GM23248 (cell line): ENCODE results near the gene DUSP15. TPM values are rescaled to one million over a fixed set of nuclear protein-coding genes. Genes with fewer than 3 reads are reported as not detected.

ENCODE experiments used
- DNase-seq: peaks from one replicate; pipeline ENCODE4 v3.0.0-alpha.2; 2015
- H2AFZ ChIP-seq: fragments of 200-600 bp; sonication (generic); 2 replicates; pipeline ENCODE4 v1.6.1; 2016; ENCODE audit warnings: antibody characterized with exemption
- H3F3A ChIP-seq: fragments of 200-600 bp; sonication (generic); 2 replicates; pipeline ENCODE4 v1.6.1; 2016; ENCODE audit warnings: mild to moderate bottlenecking, antibody characterized with exemption, mixed run types; ENCODE audit not compliant: insufficient read depth
- H3K27ac ChIP-seq: fragments of 200-600 bp; sonication (generic); 2 replicates; pipeline ENCODE4 v1.5.1; 2016; ENCODE audit warnings: mild to moderate bottlenecking
- H3K27me3 ChIP-seq: fragments of 200-600 bp; sonication (generic); replicated peaks from 2 replicates; pipeline ENCODE4 v1.6.1; 2016; ENCODE audit warnings: mild to moderate bottlenecking; ENCODE audit not compliant: insufficient read depth
- H3K36me3 ChIP-seq: fragments of 200-600 bp; sonication (generic); 2 replicates; pipeline ENCODE4 v1.6.1; 2016; ENCODE audit warnings: low read depth, mild to moderate bottlenecking
- H3K4me1 ChIP-seq: fragments of 200-600 bp; sonication (generic); 2 replicates; pipeline ENCODE4 v1.6.1; 2016; ENCODE audit warnings: mild to moderate bottlenecking; ENCODE audit not compliant: insufficient read depth
- H3K4me2 ChIP-seq: fragments of 200-600 bp; sonication (generic); one replicate; pipeline ENCODE4 v1.6.1; 2016; ENCODE audit warnings: mild to moderate bottlenecking; ENCODE audit not compliant: unreplicated experiment
- H3K4me3 ChIP-seq: fragments of 200-600 bp; sonication (generic); 2 replicates; pipeline ENCODE4 v1.5.1; 2016; ENCODE audit warnings: mild to moderate bottlenecking
- H3K79me2 ChIP-seq: fragments of 200-600 bp; sonication (generic); 2 replicates; pipeline ENCODE4 v1.6.1; 2016; ENCODE audit warnings: mild to moderate bottlenecking; ENCODE audit not compliant: insufficient read depth
- H3K9ac ChIP-seq: fragments of 200-600 bp; sonication (generic); 2 replicates; pipeline ENCODE4 v1.6.1; 2016; ENCODE audit warnings: mild to moderate bottlenecking
- H3K9me2 ChIP-seq: fragments of 200-600 bp; sonication (generic); 2 replicates; pipeline ENCODE4 v1.6.1; 2016; ENCODE audit warnings: mixed run types, mild to moderate bottlenecking, moderate library complexity; ENCODE audit not compliant: insufficient read depth
- H3K9me3 ChIP-seq: fragments of 200-600 bp; sonication (generic); one replicate; pipeline ENCODE4 v1.6.1; 2017; ENCODE audit warnings: low read depth
- H4K20me1 ChIP-seq: fragments of 200-600 bp; sonication (generic); 2 replicates; pipeline ENCODE4 v1.6.0; 2016; ENCODE audit not compliant: insufficient read depth
- EZH2 ChIP-seq: fragments of 200-600 bp; sonication (generic); IDR thresholded peaks from 2 replicates; pipeline ENCODE4 v1.6.1; 2018; ENCODE audit warnings: antibody characterized with exemption, mild to moderate bottlenecking; ENCODE audit not compliant: insufficient read depth, poor library complexity, severe bottlenecking
- EZH2phosphoT487 ChIP-seq: fragments of 200-600 bp; sonication (generic); IDR thresholded peaks from 2 replicates; pipeline ENCODE4 v1.6.1; 2018; ENCODE audit warnings: antibody characterized with exemption, moderate library complexity, mild to moderate bottlenecking, low read depth; ENCODE audit not compliant: insufficient read depth
- WGBS, 2 experiments: methylation state at CpG; one replicate each; pipeline ENCODE4 v1.1.6; 2015 to 2017; ENCODE audit warnings: low lambda C conversion rate in 2 of 2, low coverage in 1 of 2; ENCODE audit errors: missing lambda C conversion rate in 2 of 2; 5-methylcytosine and 5-hydroxymethylcytosine counted together
- in situ Hi-C: fragments of 300-500 bp; cut with MboI; formaldehyde crosslinking; loops from 2 replicates; pipeline ENCODE4 v1.15.0; 2020
- polyA plus RNA-seq: library from polyadenylated mRNA; unstranded; fragments of >200 nt; fragmentation: Nextera tagmentation; extraction: Ambion mirVana; gene quantifications from 2 replicates; pipeline ENCODE4 v1.2.1, GENCODE V29; 2016
- total RNA-seq: library from RNA; depleted of rRNA; stranded (reverse); fragments of >200 nt; shearing (Covaris generic); gene quantifications from 2 replicates; pipeline ENCODE4 v1.2.3, GENCODE V29; 2014

DUSP15 gene
- total and polyA plus RNA-seq, 2 experiments from 2014 or later, result not detected

DNA sequence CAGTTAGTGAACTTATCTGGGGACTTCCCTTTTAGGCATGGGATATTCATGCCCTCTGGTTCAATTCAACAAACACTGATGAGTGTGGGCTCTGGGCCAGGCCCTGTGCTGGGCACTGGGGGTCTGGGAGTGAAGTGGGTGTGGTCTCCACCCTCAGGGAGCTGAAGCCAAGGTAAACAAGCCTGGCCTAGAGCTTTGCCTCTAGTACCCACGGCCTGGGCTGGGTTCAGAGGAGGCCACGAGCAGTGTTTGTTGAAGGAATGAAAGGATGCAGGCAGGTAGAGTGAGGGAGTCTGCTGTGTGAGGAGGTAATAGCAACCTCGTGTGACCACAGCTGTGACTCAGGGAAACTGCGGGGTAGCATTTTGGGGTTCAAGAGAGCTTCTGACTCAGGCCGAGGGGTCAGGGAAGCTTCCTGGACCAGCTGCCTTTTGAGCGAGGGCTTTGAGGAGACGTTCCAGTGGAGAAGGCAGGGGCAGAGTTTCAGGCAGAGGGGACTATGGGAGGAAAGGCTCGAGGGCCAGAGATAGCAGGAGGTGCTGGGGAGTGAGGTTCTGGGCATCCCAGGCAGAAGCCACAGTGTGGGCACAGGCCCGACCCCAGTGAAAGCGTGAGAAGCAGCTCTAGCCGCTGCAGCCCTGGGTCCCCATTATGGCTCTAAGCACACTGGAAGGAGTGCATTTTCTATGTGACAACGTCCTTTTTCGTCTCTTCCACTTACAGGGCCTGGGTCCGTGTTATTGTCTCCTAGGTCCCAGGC lies 45.6 kb downstream of the DUSP15 start:
- 80 to 81% methylated on average over 14 of the region's 14 CpGs for WGBS, 2 experiments
- TF ChIP-seq EZH2phosphoT487 (no peak), EZH2 (no peak)
- H3K36me3 ChIP-seq, result no peaks in the 10 kb centered on the region
- no peaks in the 10 kb centered on the region for H3K4me1 ChIP-seq
- in situ Hi-C loops, result no loop called here
- no peaks in the 10 kb centered on the region for H3K9me2 ChIP-seq
- no peaks in the 10 kb centered on the region for H3K79me2 ChIP-seq
- H3F3A ChIP-seq, result no peaks in the 10 kb centered on the region
- no peak overlapping the region for H3K4me3 ChIP-seq
- H3K27ac ChIP-seq, result no peak overlapping the region
- H3K9ac ChIP-seq, result no peak overlapping the region
- no peak overlapping the region for H2AFZ ChIP-seq
- no peaks in the 10 kb centered on the region for H3K9me3 ChIP-seq
- H3K4me2 ChIP-seq, result no peak overlapping the region
- H3K27me3 ChIP-seq, result no peaks in the 10 kb centered on the region; the same call in 1 of the 2 replicates
- no peak for DNase-seq
- no peaks in the 10 kb centered on the region for H4K20me1 ChIP-seq

GRCh38 chr20:31824125-31824485 lies 46.2 kb downstream of the DUSP15 start:
- 82 to 90% methylated on average over 4 of the region's 4 CpGs for WGBS, 2 experiments
- no peaks in the 10 kb centered on the region for H3K36me3 ChIP-seq
- no peak overlapping the region for H2AFZ ChIP-seq
- H3F3A ChIP-seq, result no peaks in the 10 kb centered on the region
- no peak overlapping the region for H3K4me3 ChIP-seq
- TF ChIP-seq EZH2phosphoT487, result no peak
- TF ChIP-seq EZH2, result no peak
- H3K4me2 ChIP-seq, result no peak overlapping the region
- H3K27me3 ChIP-seq, result no peaks in the 10 kb centered on the region; the same call in 1 of the 2 replicates
- no peaks in the 10 kb centered on the region for H3K9me2 ChIP-seq
- in situ Hi-C loops, result no loop called here
- H4K20me1 ChIP-seq, result no peaks in the 10 kb centered on the region
- no peak for DNase-seq
- no peak overlapping the region for H3K9ac ChIP-seq
- H3K27ac ChIP-seq, result no peak overlapping the region
- no peaks in the 10 kb centered on the region for H3K4me1 ChIP-seq
- H3K9me3 ChIP-seq, result no peaks in the 10 kb centered on the region
- H3K79me2 ChIP-seq, result no peaks in the 10 kb centered on the region

- H3K9me2 ChIP-seq, result no peaks in the 10 kb centered on the region
- no peaks in the 10 kb centered on the region for H3K79me2 ChIP-seq
- H3K9me3 ChIP-seq, result no peaks in the 10 kb centered on the region
- H3K4me2 ChIP-seq, result no peak overlapping the region
- H3K9ac ChIP-seq, result no peak overlapping the region
- in situ Hi-C loops, result no loop called here
- no peaks in the 10 kb centered on the region for H3K4me1 ChIP-seq
- H3K36me3 ChIP-seq, result no peaks in the 10 kb centered on the region
- peak; percentile 25 for DNase-seq
- H3K27me3 ChIP-seq, result no peaks in the 10 kb centered on the region; the same call in 1 of the 2 replicates
- no peak overlapping the region for H3K4me3 ChIP-seq
- no peaks in the 10 kb centered on the region for H3F3A ChIP-seq
- no peaks in the 10 kb centered on the region for H4K20me1 ChIP-seq
- TF ChIP-seq EZH2phosphoT487 (no peak), EZH2 (no peak)
- H2AFZ ChIP-seq, result no peak overlapping the region
- WGBS, 2 experiments, result 62 to 68% methylated on average over 13 to 14 of the region's 14 CpGs
- H3K27ac ChIP-seq, result no peak overlapping the region
Observed at GRCh38 chr20:31823360-31824124, 46.8 kb downstream of the DUSP15 start.

DNA sequence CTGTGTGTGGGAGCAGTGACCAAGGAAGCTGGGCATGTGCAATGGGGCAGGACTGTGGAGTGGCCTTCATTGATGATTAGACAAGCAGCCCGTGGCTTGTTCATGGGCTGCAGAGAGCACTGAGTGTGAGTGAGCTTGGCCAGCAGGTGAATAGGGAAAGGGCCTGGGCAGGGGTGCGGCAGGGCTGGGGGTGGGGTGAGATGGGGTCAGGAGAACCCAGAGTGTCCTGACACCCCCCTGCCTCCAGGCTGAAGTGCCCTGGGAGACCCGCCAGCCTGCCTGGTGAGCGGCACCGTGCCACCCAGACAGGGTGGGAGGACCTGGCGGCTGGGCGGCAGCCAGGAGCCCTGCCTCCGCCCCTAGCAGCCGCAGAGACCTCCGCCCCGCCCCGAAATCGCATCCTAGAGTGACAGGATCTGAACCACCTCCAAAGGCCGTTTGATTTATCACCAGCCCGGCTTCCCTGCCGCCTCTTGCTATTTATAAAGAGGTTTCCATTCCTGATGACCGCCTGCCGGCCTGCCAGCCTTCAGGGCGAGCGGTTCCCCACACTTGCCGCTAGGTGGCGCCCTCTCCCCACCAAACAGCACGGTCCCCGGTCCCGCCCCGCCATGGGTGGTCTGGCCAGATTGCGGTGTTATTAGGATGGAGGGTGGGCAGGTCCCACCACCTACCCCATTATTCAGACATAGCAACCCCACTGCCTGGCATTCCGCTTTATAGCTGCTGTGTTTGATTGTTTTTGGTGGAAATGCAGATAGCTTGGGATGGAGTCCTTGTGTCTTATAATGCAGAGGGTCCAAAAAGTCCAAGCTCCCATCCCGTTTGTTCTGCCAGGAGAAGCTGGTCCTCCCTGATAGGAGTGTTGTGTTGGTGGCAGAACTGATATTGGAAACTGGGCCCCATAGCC lies 47.7 kb downstream of the DUSP15 start:
- TF ChIP-seq EZH2 (no peak), EZH2phosphoT487 (no peak)

More for the DNA sequence above, 47.7 kb downstream of the DUSP15 start:
- Histone ChIP-seq H3F3A (no peaks in the 10 kb centered on the region), H3K27me3 (no peaks in the 10 kb centered on the region; the same call in 1 of the 2 replicates), H3K9me2 (no peaks in the 10 kb centered on the region), H3K4me3 (no peak overlapping the region), H3K36me3 (no peaks in the 10 kb centered on the region), H2AFZ (no peak overlapping the region), H3K27ac (no peak overlapping the region), H3K9ac (no peak overlapping the region), H3K79me2 (no peaks in the 10 kb centered on the region), H3K9me3 (no peaks in the 10 kb centered on the region), H4K20me1 (no peaks in the 10 kb centered on the region), H3K4me2 (peak overlapping the region; percentile 19), H3K4me1 (no peaks in the 10 kb centered on the region)
- in situ Hi-C loops, result no loop called here
- WGBS, 2 experiments, result 4 to 8% methylated on average over 22 to 29 of the region's 29 CpGs
- peak; percentile 69 for DNase-seq
